ENCODE measurements around the gene SF3A2. TPM values are rescaled to one million over a fixed set of nuclear protein-coding genes. Genes with fewer than 3 reads are reported as not detected.
A peak's percentile ranks its signal among the peaks of the same experiment; 100 is the strongest.

The SF3A2 gene
- total and polyA plus RNA-seq, 2 donors (not counting 3 experiments of a cell fraction or from before 2014, with no cell fraction given): 21.5 to 164 TPM

GRCh38 chr19:2252797-2253105, 16.1 kb downstream of the SF3A2 start:
- Histone ChIP-seq H3K79me2 (ENCODE audit: control insufficient read depth, insufficient read depth, low read length) (no peaks in the 10 kb centered on the region), H3K9me3 (replicated peaks; ENCODE audit: control insufficient read depth, insufficient read depth, low read length) (no peaks in the 10 kb centered on the region), H3K4me2 (ENCODE audit: insufficient read depth, low read length) (no peak overlapping the region), H3K36me3 (ENCODE audit: control insufficient read depth in 2 of 2, extremely low read depth in 1 of 2, insufficient read depth in 2 of 2, low read length in 2 of 2) (peaks cover 0 to 5% of the 10 kb centered on the region in 2 experiments), H3K4me3 (replicated peaks in 1 of 3; ENCODE audit: insufficient read depth in 1 of 3, low read depth in 1 of 3, low read length in 3 of 3) (no peak overlapping the region), H3K27me3 (ENCODE audit: control insufficient read depth in 2 of 2, insufficient read depth in 2 of 2, low read length in 2 of 2) (peaks cover 22 to 40% of the 10 kb centered on the region in 2 experiments), H3K9ac (replicated peaks; ENCODE audit: extremely low read depth, insufficient read depth, low read length) (no peak overlapping the region), H2AFZ (ENCODE audit: low read depth, low read length) (no peak overlapping the region), H3K27ac (ENCODE audit: insufficient read depth, low read depth, low read length) (no peak overlapping the region), H3K9me1 (replicated peaks; ENCODE audit: control insufficient read depth, extremely low read depth, insufficient read depth, low read length) (no peaks in the 10 kb centered on the region), H4K20me1 (replicated peaks; ENCODE audit: control insufficient read depth, extremely low read depth, insufficient read depth, low read length) (no peaks in the 10 kb centered on the region), H3K4me1 (ENCODE audit: control insufficient read depth, extremely low read depth, insufficient read depth, low read length) (peaks cover 11% of the 10 kb centered on the region)
- POLR2A ChIA-PET: no interaction called here
- FAIRE-seq (no peak), DNase-seq (ENCODE audit: low read depth, low spot score) (no peak)
- no peak for TF ChIP-seq MAX (IDR thresholded peaks at IDR 0.05; ENCODE audit: insufficient read depth, insufficient read length)
- dilution Hi-C loops (cut with MboI; ENCODE audit: extremely low pct_ligation_motif_present, low sequenced_read_pairs): no loop called here
- CTCF ChIA-PET: interaction anchor here (1.1 to 3.2 kb wide), 5 partner anchors 8 to 94 kb away, joined by 3 to 15 read pairs (median 9); partner anchors contain the start of gene PLEKHJ1
- no TSS peak for BruUV-seq (replicated peaks)
- intact Hi-C loops (cut with micrococcal nuclease): no loop called here

- FAIRE-seq: no peak
- no peak for DNase-seq (ENCODE audit: low read depth, low spot score)
- H3K4me2 ChIP-seq (ENCODE audit: insufficient read depth, low read length): no peak overlapping the region
- H2AFZ ChIP-seq (ENCODE audit: low read depth, low read length): no peak overlapping the region
- intact Hi-C loops (cut with micrococcal nuclease) (loop anchor here (1.0 kb wide), 1 partner anchor 17 kb away; the partner anchor contains the start of genes PLEKHJ1 and SF3A2), dilution Hi-C loops (cut with MboI; ENCODE audit: extremely low pct_ligation_motif_present, low sequenced_read_pairs) (no loop called here)
- no peaks in the 10 kb centered on the region for H3K79me2 ChIP-seq (ENCODE audit: control insufficient read depth, insufficient read depth, low read length)
- BruUV-seq (replicated peaks): no TSS peak
- CTCF ChIA-PET: interaction anchor here (1.0 to 3.2 kb wide), 6 partner anchors 8 to 97 kb away, joined by 3 to 15 read pairs (median 11); partner anchors contain the start of gene PLEKHJ1
- H3K27me3 ChIP-seq (ENCODE audit: control insufficient read depth in 2 of 2, insufficient read depth in 2 of 2, low read length in 2 of 2): peaks cover 22 to 40% of the 10 kb centered on the region in 2 experiments
- no peak overlapping the region for H3K4me3 ChIP-seq (replicated peaks in 1 of 3; ENCODE audit: insufficient read depth in 1 of 3, low read depth in 1 of 3, low read length in 3 of 3)
- peaks cover 0 to 4% of the 10 kb centered on the region in 2 experiments for H3K36me3 ChIP-seq (ENCODE audit: control insufficient read depth in 2 of 2, extremely low read depth in 1 of 2, insufficient read depth in 2 of 2, low read length in 2 of 2)
- H3K27ac ChIP-seq (ENCODE audit: insufficient read depth, low read depth, low read length): no peak overlapping the region
- POLR2A ChIA-PET: no interaction called here
- H4K20me1 ChIP-seq (replicated peaks; ENCODE audit: control insufficient read depth, extremely low read depth, insufficient read depth, low read length): no peaks in the 10 kb centered on the region
- TF ChIP-seq POLR2A (IDR thresholded peaks at IDR 0.05; ENCODE audit: low read depth, low read length) (no peak), EZH2 (IDR thresholded peaks at IDR 0.05; ENCODE audit: borderline replicate concordance, low read depth, low read length, severe bottlenecking) (peak; percentile 70), CTCF (IDR thresholded peaks at IDR 0.05; ENCODE audit: extremely low read depth in 1 of 2, insufficient read depth in 1 of 2, low read depth in 1 of 2, low read length in 2 of 2) (peak in 1 of 2 donors; percentile 45)
- H3K9me3 ChIP-seq (replicated peaks; ENCODE audit: control insufficient read depth, insufficient read depth, low read length): no peaks in the 10 kb centered on the region
- H3K9ac ChIP-seq (replicated peaks; ENCODE audit: extremely low read depth, insufficient read depth, low read length): no peak overlapping the region
- H3K4me1 ChIP-seq (ENCODE audit: control insufficient read depth, extremely low read depth, insufficient read depth, low read length): peaks cover 11% of the 10 kb centered on the region
- no peaks in the 10 kb centered on the region for H3K9me1 ChIP-seq (replicated peaks; ENCODE audit: control insufficient read depth, extremely low read depth, insufficient read depth, low read length)
Observed at GRCh38 chr19:2253106-2254063, 16.8 kb downstream of the SF3A2 start.

Data from endothelial cell of umbilical vein (primary cell).